Stomach smooth muscle (tissue), 2 donors: ENCODE results near the gene CALN1.

Source experiments
- H3K27ac ChIP-seq: one replicate; pipeline ENCODE4 v1.7.0; 2013; ENCODE audit warnings: mild to moderate bottlenecking, low read length, inconsistent platforms
- H3K27me3 ChIP-seq, 2 donors: one replicate each; pipeline ENCODE4 v1.7.0; 2013; ENCODE audit warnings: low read length in 2 of 2; ENCODE audit not compliant: insufficient read depth in 2 of 2, control insufficient read depth in 1 of 2
- H3K36me3 ChIP-seq, 2 donors: one replicate each; pipeline ENCODE4 v1.7.0; 2013; ENCODE audit warnings: low read length in 2 of 2; ENCODE audit not compliant: control insufficient read depth in 2 of 2, insufficient read depth in 2 of 2
- H3K4me1 ChIP-seq: one replicate; pipeline ENCODE4 v1.7.0; 2013; ENCODE audit warnings: low read length; ENCODE audit not compliant: control insufficient read depth, insufficient read depth
- H3K4me3 ChIP-seq, 2 donors: one replicate each; pipeline ENCODE4 v1.7.0; 2013; ENCODE audit warnings: low read length in 2 of 2
- H3K9ac ChIP-seq, 2 donors: one replicate each; pipeline ENCODE4 v1.7.0; 2013; ENCODE audit warnings: low read length in 2 of 2, mild to moderate bottlenecking in 1 of 2
- H3K9me3 ChIP-seq, 2 donors: one replicate each; pipeline ENCODE4 v1.7.0; 2013; ENCODE audit warnings: low read length in 2 of 2; ENCODE audit not compliant: control insufficient read depth in 2 of 2
- donor health status: healthy.
- donor health status: Pancreatic carcinoma.

Gene CALN1

GRCh38 chr7:71867626-71868025 lies 544.5 kb downstream of the CALN1 start:
- Histone ChIP-seq H3K36me3 (no peaks in the 10 kb centered on the region), H3K9ac (no peak overlapping the region), H3K4me1 (no peaks in the 10 kb centered on the region), H3K9me3 (peaks cover 0 to 3% of the 10 kb centered on the region in 2 donors), H3K27ac (no peak overlapping the region), H3K27me3 (no peaks in the 10 kb centered on the region), H3K4me3 (no peak overlapping the region)

- Histone ChIP-seq H3K27me3 (no peaks in the 10 kb centered on the region), H3K4me1 (no peaks in the 10 kb centered on the region), H3K9ac (no peak overlapping the region), H3K4me3 (no peak overlapping the region), H3K36me3 (no peaks in the 10 kb centered on the region), H3K27ac (no peak overlapping the region), H3K9me3 (peaks cover 0 to 5% of the 10 kb centered on the region in 2 donors)
Measured at GRCh38 chr7:71865172-71865571, 547.0 kb downstream of the CALN1 start.

GRCh38 chr7:71864130-71864529 lies 548.0 kb downstream of the CALN1 start:
- peaks cover 0 to 5% of the 10 kb centered on the region in 2 donors for H3K9me3 ChIP-seq

GRCh38 chr7:71860572-71860971 lies 551.6 kb downstream of the CALN1 start:
- H3K4me1 ChIP-seq: no peaks in the 10 kb centered on the region
- H3K27me3 ChIP-seq: no peaks in the 10 kb centered on the region
- no peak overlapping the region for H3K27ac ChIP-seq
- H3K9me3 ChIP-seq: peaks cover 0 to 5% of the 10 kb centered on the region in 2 donors
- H3K36me3 ChIP-seq: no peaks in the 10 kb centered on the region
- H3K4me3 ChIP-seq: no peak overlapping the region
- no peak overlapping the region for H3K9ac ChIP-seq

More at GRCh38 chr7:71864130-71864529, 548.0 kb downstream of the CALN1 start:
- H3K27me3 ChIP-seq: no peaks in the 10 kb centered on the region
- no peak overlapping the region for H3K27ac ChIP-seq
- no peak overlapping the region for H3K4me3 ChIP-seq
- H3K36me3 ChIP-seq: no peaks in the 10 kb centered on the region
- no peak overlapping the region for H3K9ac ChIP-seq
- no peaks in the 10 kb centered on the region for H3K4me1 ChIP-seq

GRCh38 chr7:71857338-71857737 lies 554.8 kb downstream of the CALN1 start:
- Histone ChIP-seq H3K9ac (no peak overlapping the region), H3K9me3 (peaks cover 0 to 3% of the 10 kb centered on the region in 2 donors), H3K36me3 (no peaks in the 10 kb centered on the region), H3K4me1 (no peaks in the 10 kb centered on the region), H3K27me3 (no peaks in the 10 kb centered on the region), H3K4me3 (no peak overlapping the region), H3K27ac (no peak overlapping the region)

GRCh38 chr7:71854546-71855397 lies 557.4 kb downstream of the CALN1 start:
- no peaks in the 10 kb centered on the region for H3K27me3 ChIP-seq
- H3K4me1 ChIP-seq: no peaks in the 10 kb centered on the region
- no peak overlapping the region for H3K27ac ChIP-seq
- H3K9ac ChIP-seq: no peak overlapping the region
- no peaks in the 10 kb centered on the region for H3K36me3 ChIP-seq
- no peak overlapping the region for H3K4me3 ChIP-seq
- H3K9me3 ChIP-seq: no peaks in the 10 kb centered on the region

- H3K27ac ChIP-seq: no peak overlapping the region
- H3K36me3 ChIP-seq: no peaks in the 10 kb centered on the region
- H3K4me1 ChIP-seq: no peaks in the 10 kb centered on the region
- H3K9me3 ChIP-seq: no peaks in the 10 kb centered on the region
- H3K27me3 ChIP-seq: no peaks in the 10 kb centered on the region
- H3K4me3 ChIP-seq: no peak overlapping the region
- no peak overlapping the region for H3K9ac ChIP-seq
Measured at GRCh38 chr7:71851776-71852498, 560.2 kb downstream of the CALN1 start.

GRCh38 chr7:71846160-71846559 lies 566.0 kb downstream of the CALN1 start:
- Histone ChIP-seq H3K27ac (no peak overlapping the region), H3K4me3 (no peak overlapping the region), H3K9me3 (no peaks in the 10 kb centered on the region), H3K9ac (no peak overlapping the region), H3K27me3 (no peaks in the 10 kb centered on the region), H3K36me3 (no peaks in the 10 kb centered on the region), H3K4me1 (no peaks in the 10 kb centered on the region)

- no peak overlapping the region for H3K4me3 ChIP-seq
- no peak overlapping the region for H3K27ac ChIP-seq
- H3K27me3 ChIP-seq: no peaks in the 10 kb centered on the region
Measured at GRCh38 chr7:71843676-71844075, 568.5 kb downstream of the CALN1 start.

GRCh38 chr7:71842786-71843185 lies 569.4 kb downstream of the CALN1 start:
- Histone ChIP-seq H3K9me3 (no peaks in the 10 kb centered on the region), H3K9ac (no peak overlapping the region), H3K27me3 (no peaks in the 10 kb centered on the region), H3K4me1 (no peaks in the 10 kb centered on the region), H3K4me3 (no peak overlapping the region), H3K27ac (no peak overlapping the region), H3K36me3 (no peaks in the 10 kb centered on the region)

More at GRCh38 chr7:71843676-71844075, 568.5 kb downstream of the CALN1 start:
- Histone ChIP-seq H3K36me3 (no peaks in the 10 kb centered on the region), H3K4me1 (no peaks in the 10 kb centered on the region), H3K9ac (no peak overlapping the region), H3K9me3 (no peaks in the 10 kb centered on the region)

- H3K9ac ChIP-seq: no peak overlapping the region
- H3K27ac ChIP-seq: no peak overlapping the region
- no peaks in the 10 kb centered on the region for H3K36me3 ChIP-seq
- no peaks in the 10 kb centered on the region for H3K9me3 ChIP-seq
- no peaks in the 10 kb centered on the region for H3K4me1 ChIP-seq
- H3K4me3 ChIP-seq: no peak overlapping the region
- H3K27me3 ChIP-seq: no peaks in the 10 kb centered on the region
Measured at GRCh38 chr7:71842381-71842780, 569.8 kb downstream of the CALN1 start.
